ENCODE results near the gene ZNF862. TPM values are rescaled to one million over a fixed set of nuclear protein-coding genes. Genes with fewer than 3 reads are reported as not detected.

The ZNF862 gene
- polyA plus RNA-seq, 1 of the 3 experiments (the other 2 are of a cell fraction) = 17.3 TPM

- TF ChIP-seq MEF2A (IDR thresholded peaks at IDR 0.05; ENCODE audit: borderline replicate concordance, low read depth) (no peak), RXRA (IDR thresholded peaks at IDR 0.05; ENCODE audit: borderline replicate concordance, low read depth) (no peak), RFX5 (IDR thresholded peaks at IDR 0.05; ENCODE audit: low read length) (no peak), FOSL2 (IDR thresholded peaks at IDR 0.05; ENCODE audit: borderline replicate concordance, low read depth) (no peak), GATA2 (CRISPR knock-in tag; IDR thresholded peaks at IDR 0.05) (no peak), JUND (IDR thresholded peaks at IDR 0.05) (no peak), USF1 (IDR thresholded peaks at IDR 0.05; ENCODE audit: borderline replicate concordance, low read depth) (no peak), PBX3 (IDR thresholded peaks at IDR 0.05) (no peak), GABPA (IDR thresholded peaks at IDR 0.05; ENCODE audit: low read depth) (no peak), USF2 (IDR thresholded peaks at IDR 0.05; ENCODE audit: borderline replicate concordance, low read depth, low read length) (no peak), TAF1 (IDR thresholded peaks at IDR 0.05; ENCODE audit: borderline replicate concordance, low read depth, low read length) (no peak), ZBTB33 (IDR thresholded peaks at IDR 0.05; ENCODE audit: borderline replicate concordance, low read depth) (no peak)
- Histone ChIP-seq H3K27me3 (ENCODE audit: insufficient read depth) (peaks cover 12% of the 10 kb centered on the region), H3K4me2 (no peak overlapping the region), H3K36me3 (replicated peaks in 1 of 2; ENCODE audit: control insufficient read depth in 1 of 2, insufficient read depth in 2 of 2, low read length in 1 of 2) (no peaks in the 10 kb centered on the region), H3K9me2 (no peaks in the 10 kb centered on the region), H4K20me1 (ENCODE audit: insufficient read depth) (no peaks in the 10 kb centered on the region), H3K27ac (ENCODE audit: low read depth in 2 of 2, low read length in 1 of 2) (no peak overlapping the region), H3K79me2 (ENCODE audit: insufficient read depth) (no peaks in the 10 kb centered on the region), H2AFZ (ENCODE audit: low read depth) (no peak overlapping the region), H3K4me3 (ENCODE audit: low read depth in 2 of 2, low read length in 1 of 2) (no peak overlapping the region), H3F3A (replicated peaks; ENCODE audit: insufficient read depth) (no peaks in the 10 kb centered on the region), H3K4me1 (ENCODE audit: control insufficient read depth in 1 of 2, insufficient read depth in 2 of 2, low read depth in 1 of 2, low read length in 1 of 2) (no peaks in the 10 kb centered on the region), H3K9me3 (no peaks in the 10 kb centered on the region), H3K9ac (no peak overlapping the region)
- no peak for DNase-seq
- 70% methylated on average over 2 of the region's 2 CpGs for WGBS (ENCODE audit: low lambda C conversion rate)
- CTCF ChIA-PET = interaction anchor here (1.4 to 16.9 kb wide), 4 partner anchors 7 to 140 kb away, joined by 4 to 189 read pairs (median 32); no protein-coding TSS in a partner anchor
- POLR2A ChIA-PET = no interaction called here
Observed at GRCh38 chr7:149801002-149801566, 37.1 kb upstream of the ZNF862 start.

- peaks cover 19% of the 10 kb centered on the region for H3K27me3 ChIP-seq (ENCODE audit: insufficient read depth)
- H3K4me2 ChIP-seq = no peak overlapping the region
- ChIA-PET POLR2A (no interaction called here), CTCF (interaction anchor here (1.3 to 5.0 kb wide), 4 partner anchors 9 to 141 kb away, joined by 3 to 59 read pairs (median 4); no protein-coding TSS in a partner anchor)
- no peaks in the 10 kb centered on the region; a peak in 1 of 4 replicates for H3K4me1 ChIP-seq (ENCODE audit: control insufficient read depth in 1 of 2, insufficient read depth in 2 of 2, low read depth in 1 of 2, low read length in 1 of 2)
- no peak for DNase-seq
- no peak overlapping the region for H3K9ac ChIP-seq
- H3K9me3 ChIP-seq = no peaks in the 10 kb centered on the region
- 74% methylated on average over 5 of the region's 16 CpGs for WGBS (ENCODE audit: low lambda C conversion rate)
- H3K9me2 ChIP-seq = no peaks in the 10 kb centered on the region
- H3F3A ChIP-seq (replicated peaks; ENCODE audit: insufficient read depth) = no peaks in the 10 kb centered on the region
- no peaks in the 10 kb centered on the region for H3K36me3 ChIP-seq (replicated peaks in 1 of 2; ENCODE audit: control insufficient read depth in 1 of 2, insufficient read depth in 2 of 2, low read length in 1 of 2)
- H3K79me2 ChIP-seq (ENCODE audit: insufficient read depth) = no peaks in the 10 kb centered on the region
- H4K20me1 ChIP-seq (ENCODE audit: insufficient read depth) = no peaks in the 10 kb centered on the region
- H3K27ac ChIP-seq (ENCODE audit: low read depth in 2 of 2, low read length in 1 of 2) = no peak overlapping the region
- no peak overlapping the region for H2AFZ ChIP-seq (ENCODE audit: low read depth)
- no peak overlapping the region for H3K4me3 ChIP-seq (ENCODE audit: low read depth in 2 of 2, low read length in 1 of 2)
- TF ChIP-seq SMC3 (IDR thresholded peaks at IDR 0.05; ENCODE audit: low read depth, low read length) (no peak), ELF1 (IDR thresholded peaks at IDR 0.05) (no peak), TCF12 (IDR thresholded peaks at IDR 0.05) (no peak), JUND (IDR thresholded peaks at IDR 0.05) (no peak), MXI1 (IDR thresholded peaks at IDR 0.05; ENCODE audit: low read depth, low read length) (no peak), GATA2 (CRISPR knock-in tag; IDR thresholded peaks at IDR 0.05) (no peak), EP300 (IDR thresholded peaks at IDR 0.05; ENCODE audit: borderline replicate concordance in 1 of 2, low read depth in 1 of 2, low read length in 1 of 2) (no peak), TEAD4 (IDR thresholded peaks at IDR 0.05; ENCODE audit: borderline replicate concordance, insufficient read depth) (no peak), RCOR1 (IDR thresholded peaks at IDR 0.05; ENCODE audit: low read length) (no peak), RFX5 (IDR thresholded peaks at IDR 0.05; ENCODE audit: low read length) (no peak), FOXM1 (IDR thresholded peaks at IDR 0.05; ENCODE audit: low read depth) (no peak), ZBTB33 (IDR thresholded peaks at IDR 0.05; ENCODE audit: borderline replicate concordance, low read depth) (no peak)
Observed at GRCh38 chr7:149801816-149802215, 36.4 kb upstream of the ZNF862 start.
